ENCODE data around the gene TMEM117.

TMEM117 gene

GRCh38 chr12:44389896-44390295 is 554.0 kb downstream of the TMEM117 start:
- no peak for DNase-seq

DNA sequence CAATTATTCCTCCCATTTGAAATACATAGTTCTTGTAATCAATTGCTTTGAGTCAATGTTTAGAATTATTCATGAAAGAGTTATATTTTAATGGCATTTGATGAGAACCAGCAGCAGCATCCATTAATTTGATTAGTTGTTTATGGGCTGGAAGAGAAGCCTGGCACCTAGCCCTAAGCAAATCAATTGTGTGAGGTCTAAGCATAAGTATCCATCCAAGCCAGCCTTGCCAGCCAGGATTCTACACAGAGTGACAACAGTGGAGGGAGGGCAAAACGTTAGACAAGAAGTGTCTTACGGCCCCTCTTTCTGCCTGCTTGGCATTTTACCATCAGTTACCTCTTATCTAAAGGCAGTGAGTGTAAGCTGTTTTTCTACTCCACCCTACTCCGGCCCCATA is 561.8 kb downstream of the TMEM117 start:
- DNase-seq: no peak

- DNase-seq: no peak
Observed at GRCh38 chr12:44403185-44403584, 567.3 kb downstream of the TMEM117 start.

- no peak for DNase-seq
Observed at GRCh38 chr12:44405297-44405696, 569.4 kb downstream of the TMEM117 start.

DNA sequence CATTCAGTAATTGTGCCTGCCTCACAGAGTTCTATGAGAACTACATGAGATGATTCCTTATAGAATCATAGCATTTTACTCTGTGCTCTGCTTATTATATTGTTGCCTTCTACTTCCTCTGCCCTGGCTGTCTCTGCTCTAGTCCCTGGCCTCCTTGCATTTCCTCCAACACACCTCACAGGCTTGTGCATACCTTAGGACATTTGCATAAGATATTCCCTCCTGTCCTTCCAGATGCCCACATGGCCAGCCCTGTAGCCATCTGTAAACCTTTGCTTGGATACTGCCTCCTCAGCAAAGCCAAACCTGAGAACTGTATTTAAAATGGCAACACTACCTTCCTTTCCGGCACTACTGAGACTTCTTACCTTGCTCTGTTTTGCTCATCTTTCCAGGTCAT is 586.7 kb downstream of the TMEM117 start:
- no peak for DNase-seq

GRCh38 chr12:44428825-44429224 is 592.9 kb downstream of the TMEM117 start:
- DNase-seq: no peak

DNA sequence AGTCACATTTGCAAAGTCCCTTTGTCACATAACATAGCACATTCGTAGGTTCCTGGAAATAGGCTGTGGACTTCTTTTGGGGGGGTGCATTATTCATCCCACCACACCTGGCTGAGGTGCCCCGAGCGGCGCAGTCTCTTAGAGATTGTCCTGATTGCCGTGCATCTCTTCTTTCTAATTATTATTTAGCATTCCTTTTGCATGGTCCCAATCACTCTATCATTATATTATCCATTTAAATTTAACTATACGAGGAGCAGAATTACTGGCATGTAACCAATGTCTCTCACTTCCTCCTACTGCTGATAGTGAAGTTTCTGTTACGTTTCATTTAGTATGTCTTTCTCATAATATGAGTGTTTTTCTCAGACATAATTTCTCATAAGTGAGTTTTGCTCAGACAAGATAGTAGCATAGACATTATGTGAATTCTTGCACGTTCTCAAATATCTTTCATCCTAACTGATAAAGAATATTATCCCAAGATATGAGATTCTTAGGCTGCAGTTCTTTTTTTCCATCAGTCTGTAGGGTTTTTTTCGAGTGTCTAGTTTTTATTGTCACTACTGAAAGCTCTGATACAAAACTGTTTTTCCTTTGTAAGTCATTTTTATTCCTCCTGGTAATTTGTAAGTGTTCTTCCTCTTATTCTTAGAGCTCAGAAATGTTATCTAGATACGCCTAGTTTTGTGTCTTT is 595.9 kb downstream of the TMEM117 start:
- DNase-seq: no peak

GRCh38 chr12:44433659-44434058 is 597.8 kb downstream of the TMEM117 start:
- no peak for DNase-seq

- DNase-seq: no peak
Observed at GRCh38 chr12:44436756-44437155, 600.9 kb downstream of the TMEM117 start.
